Activated naive CD4-positive, alpha-beta T cell treated with anti-CD3 and anti-CD28 coated beads, Interleukin-2, amount 50 U/mL, for 72 hours (primary cell): ENCODE data around the gene ITSN1. TPM values are rescaled to one million over a fixed set of nuclear protein-coding genes. Genes with fewer than 3 reads are reported as not detected.

Experiments used
- ATAC-seq, 2 donors: fragments of 150-1000 bp; cut with Tn5 transposase; 2 replicates each; pipeline ENCODE4 v1.10.0; 2021; ENCODE audit warnings: mild to moderate bottlenecking in 2 of 2, moderate library complexity in 2 of 2
- DNase-seq, 2 donors: peaks; one replicate each; pipeline ENCODE4 v3.0.0; 2021 to 2022; ENCODE audit warnings: low spot score in 2 of 2
- H3K27ac Mint-ChIP-seq, 2 donors: one replicate each; pipeline ENCODE4 v1.8.0; 2022; ENCODE audit warnings: mild to moderate bottlenecking in 2 of 2, mixed read lengths in 2 of 2
- H3K36me3 Mint-ChIP-seq, 2 donors: one replicate each; pipeline ENCODE4 v1.8.0; 2022; ENCODE audit warnings: mixed read lengths in 2 of 2
- H3K9me3 Mint-ChIP-seq, 2 donors: one replicate each; pipeline ENCODE4 v1.8.0; 2022; ENCODE audit warnings: mixed read lengths in 2 of 2
- total RNA-seq, 2 donors: library from RNA; stranded (reverse); gene quantifications; one replicate each; pipeline ENCODE4 v1.2.3, GENCODE V29; 2022

The ITSN1 gene
- total RNA-seq, 2 donors from 2014 or later = 5.3 to 6.7 TPM

DNA sequence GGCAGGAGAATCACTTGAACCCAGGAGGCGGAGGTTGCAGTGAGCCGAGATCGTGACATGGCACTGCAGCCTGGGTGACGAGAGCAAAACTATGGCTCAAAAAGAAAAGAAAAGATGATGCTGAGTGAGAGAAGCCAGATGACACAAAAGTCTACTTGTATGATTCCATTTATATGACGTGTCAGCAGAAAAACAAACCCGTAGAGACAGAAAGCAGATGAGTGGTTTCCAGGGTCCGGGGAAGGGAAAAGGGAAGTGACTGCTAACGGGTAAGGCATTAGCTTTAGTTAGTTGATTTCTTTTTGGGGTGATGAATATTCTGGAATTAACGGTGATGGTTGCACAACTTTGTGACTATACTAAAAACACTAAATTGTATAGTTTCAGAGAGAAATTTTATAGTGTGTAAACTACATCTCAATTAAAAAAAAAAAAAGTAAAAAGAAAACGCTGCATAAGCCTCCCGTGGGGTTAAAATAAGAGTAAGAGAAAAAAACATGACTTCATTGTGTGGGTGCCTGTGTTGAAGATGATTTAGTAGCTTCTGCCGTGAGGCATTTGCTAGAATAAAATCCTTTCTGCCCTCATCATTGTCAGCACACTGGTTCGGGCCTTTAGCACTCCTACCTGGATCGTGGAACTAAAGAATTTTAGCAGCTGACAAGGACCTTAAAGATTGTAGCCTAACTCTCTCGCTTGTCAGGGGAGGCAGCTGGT is 298.0 kb downstream of the ITSN1 start:
- Mint-ChIP-seq H3K36me3 (peaks cover 17 to 48% of the 10 kb centered on the region in 2 donors), H3K27ac (peak overlapping the region in 1 of 2 donors; percentile 97)
- no peak for ATAC-seq

DNA sequence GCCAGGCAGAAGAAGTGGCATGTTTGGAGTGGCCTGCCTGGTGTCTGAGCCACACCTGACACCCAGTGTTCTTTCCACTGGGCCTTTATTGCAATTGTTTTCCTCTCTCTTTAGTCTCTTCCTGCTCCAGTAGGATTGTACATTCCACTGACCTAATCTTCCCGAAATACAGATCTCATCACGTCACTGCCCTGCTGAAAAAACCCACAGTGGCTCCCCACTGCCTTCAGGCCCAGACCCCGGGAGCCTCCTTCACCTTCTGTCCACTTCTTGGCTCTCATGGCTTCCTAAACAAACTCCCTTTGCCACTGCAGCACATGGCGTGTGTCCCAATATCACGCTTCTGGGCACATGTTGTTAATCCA is 298.6 kb downstream of the ITSN1 start:
- peaks cover 17 to 48% of the 10 kb centered on the region in 2 donors for H3K36me3 Mint-ChIP-seq

More for the DNA sequence above, 298.0 kb downstream of the ITSN1 start:
- H3K9me3 Mint-ChIP-seq = peaks cover 5 to 7% of the 10 kb centered on the region in 2 donors
- DNase-seq = no peak

DNA sequence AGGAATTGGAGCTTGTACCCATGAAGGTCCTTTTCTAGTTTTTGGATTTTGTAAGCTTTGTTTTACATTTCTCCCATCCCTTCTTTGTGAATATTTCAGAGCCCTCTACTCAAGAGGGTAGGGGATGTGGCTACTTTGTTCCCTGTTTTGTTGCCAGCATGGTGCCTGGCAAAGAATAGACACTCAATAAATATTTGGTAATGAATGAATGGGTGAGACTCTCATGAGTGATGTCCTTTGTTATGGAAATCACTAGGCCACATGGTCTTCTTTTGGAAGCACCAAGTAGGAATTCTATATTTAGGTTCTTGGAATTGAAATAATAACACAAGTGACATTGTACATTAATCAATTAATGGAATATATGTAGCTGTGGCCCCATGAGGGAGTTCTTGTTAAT is 300.1 kb downstream of the ITSN1 start:
- Mint-ChIP-seq H3K9me3 (peaks cover 7 to 8% of the 10 kb centered on the region in 2 donors), H3K36me3 (peaks cover 24 to 59% of the 10 kb centered on the region in 2 donors), H3K27ac (no peak overlapping the region)
- no peak for ATAC-seq
- no peak for DNase-seq

More for the DNA sequence above, 298.6 kb downstream of the ITSN1 start:
- ATAC-seq (no peak), DNase-seq (no peak)
- Mint-ChIP-seq H3K27ac (peak overlapping the region in 1 of 2 donors; percentile 97), H3K9me3 (peaks cover 5 to 7% of the 10 kb centered on the region in 2 donors)

DNA sequence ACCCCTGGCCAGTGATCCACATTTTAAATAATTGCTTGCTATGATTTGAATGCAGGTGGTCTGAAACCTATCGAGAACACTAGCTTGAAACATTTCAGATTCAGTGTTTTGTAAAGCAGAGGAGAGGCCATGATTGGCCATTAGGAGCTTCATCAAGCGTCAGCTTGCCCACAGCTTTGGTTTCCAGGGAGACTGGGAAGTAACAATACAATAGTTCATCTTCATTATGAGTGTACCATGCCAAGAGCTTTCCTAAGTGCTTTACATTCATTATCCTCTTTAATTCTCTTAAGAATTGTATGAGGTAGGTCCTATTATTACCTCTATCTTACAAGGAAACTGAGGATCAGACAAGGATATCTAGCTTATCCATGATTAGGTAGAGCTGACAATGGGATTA is 301.0 kb downstream of the ITSN1 start:
- Mint-ChIP-seq H3K9me3 (peaks cover 7 to 8% of the 10 kb centered on the region in 2 donors), H3K27ac (peak overlapping the region in 1 of 2 donors; percentile 99), H3K36me3 (peaks cover 24 to 56% of the 10 kb centered on the region in 2 donors)
- no peak for ATAC-seq
- no peak for DNase-seq

DNA sequence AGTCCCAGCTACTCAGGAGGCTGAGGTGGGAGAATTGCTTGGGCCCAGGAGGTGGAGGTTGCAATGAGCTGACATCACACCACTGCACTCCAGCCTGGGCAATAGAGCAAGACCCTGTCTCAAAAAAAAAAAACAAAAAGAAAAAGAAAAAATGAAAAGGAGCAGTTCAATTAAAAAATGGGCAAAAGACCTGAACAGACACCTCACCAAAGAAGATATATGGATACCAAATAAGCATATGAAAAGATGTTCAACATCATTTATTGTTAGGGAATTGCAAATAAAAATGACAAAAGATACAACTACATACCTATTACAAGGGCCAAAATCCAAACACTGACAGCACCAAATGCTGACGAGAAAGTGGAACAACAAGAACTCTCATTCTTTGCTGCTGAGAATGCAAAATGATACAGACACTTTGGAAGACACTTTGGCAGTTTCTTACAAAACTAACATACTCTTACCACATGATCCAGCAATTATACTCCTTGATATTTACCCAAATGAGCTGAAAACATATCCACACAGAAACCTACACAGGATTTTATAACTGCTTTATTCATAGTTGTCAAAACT is 302.0 kb downstream of the ITSN1 start:
- H3K9me3 Mint-ChIP-seq = peaks cover 7 to 8% of the 10 kb centered on the region in 2 donors
- peaks cover 15 to 47% of the 10 kb centered on the region in 2 donors for H3K36me3 Mint-ChIP-seq
- DNase-seq (no peak), ATAC-seq (no peak)
- H3K27ac Mint-ChIP-seq = peak overlapping the region in 1 of 2 donors; percentile 99

DNA sequence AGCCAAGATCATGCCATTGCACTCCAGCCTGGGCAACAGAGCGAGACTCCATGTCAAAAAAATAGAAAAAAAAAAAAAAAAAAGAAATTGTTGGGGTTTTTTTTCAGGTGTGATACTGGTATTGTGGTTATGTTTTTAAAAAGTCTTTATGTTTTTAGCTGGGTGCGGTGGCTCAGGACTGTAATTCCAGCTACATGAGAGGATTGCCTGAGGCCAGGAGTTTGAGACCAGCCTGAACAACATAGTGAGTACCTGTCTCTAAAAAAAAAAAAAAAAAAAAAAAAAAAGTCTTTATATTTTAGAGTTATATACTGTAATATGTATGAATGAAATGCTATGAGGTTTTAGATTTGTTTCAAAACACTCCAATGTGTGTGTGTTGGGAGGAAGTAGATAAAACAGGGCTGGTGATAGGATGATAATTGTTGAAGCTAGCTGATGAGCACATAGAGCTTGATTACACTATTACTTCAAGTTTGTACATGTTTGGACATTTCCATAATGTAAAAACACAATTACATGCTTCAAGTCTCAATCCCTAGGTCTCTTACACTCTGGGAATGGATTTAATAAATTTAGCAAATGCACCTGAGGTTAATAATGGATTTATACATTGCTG is 303.5 kb downstream of the ITSN1 start:
- no peak for DNase-seq
- peaks cover 7 to 8% of the 10 kb centered on the region in 2 donors for H3K9me3 Mint-ChIP-seq
- peaks cover 19 to 40% of the 10 kb centered on the region in 2 donors for H3K36me3 Mint-ChIP-seq

DNA sequence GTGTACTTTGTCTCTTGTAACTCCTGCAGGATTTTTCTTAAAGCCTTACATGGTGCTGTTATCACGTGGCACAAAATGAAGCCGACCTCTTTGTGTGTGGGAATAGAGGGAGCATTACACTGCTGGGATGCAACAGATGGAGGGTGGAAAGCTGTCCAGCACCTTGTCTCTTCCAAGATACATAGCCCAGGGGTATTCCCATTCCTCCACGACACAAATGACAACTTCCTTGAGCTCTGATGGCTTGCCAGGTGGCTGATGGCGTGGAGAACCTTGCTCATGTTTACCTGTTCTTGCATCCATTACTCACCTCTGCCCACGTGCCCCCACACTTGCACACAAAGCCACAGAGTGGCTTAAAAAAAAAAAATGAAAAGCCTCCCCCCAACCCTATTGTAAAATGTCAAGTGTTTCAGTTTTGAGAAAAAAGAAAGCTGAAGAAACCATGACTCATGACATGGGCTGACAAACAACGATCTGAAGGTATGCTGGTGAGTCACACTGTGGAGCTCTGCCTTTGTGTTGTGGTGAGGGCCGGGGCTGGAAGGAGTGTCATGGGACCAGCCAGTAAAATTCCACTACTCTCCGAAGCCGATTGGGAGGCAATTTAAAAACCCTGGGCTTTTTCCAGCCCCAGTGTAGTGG is 305.3 kb downstream of the ITSN1 start:
- ATAC-seq (peak; percentile 68 to 76), DNase-seq (peak; percentile 78 to 91)
- Mint-ChIP-seq H3K27ac (peak overlapping the region; percentile 97 to 99), H3K9me3 (peaks cover 7 to 8% of the 10 kb centered on the region in 2 donors), H3K36me3 (peaks cover 26 to 35% of the 10 kb centered on the region in 2 donors)

More for the DNA sequence above, 303.5 kb downstream of the ITSN1 start:
- H3K27ac Mint-ChIP-seq = peak overlapping the region; percentile 33 to 99
- no peak for ATAC-seq

DNA sequence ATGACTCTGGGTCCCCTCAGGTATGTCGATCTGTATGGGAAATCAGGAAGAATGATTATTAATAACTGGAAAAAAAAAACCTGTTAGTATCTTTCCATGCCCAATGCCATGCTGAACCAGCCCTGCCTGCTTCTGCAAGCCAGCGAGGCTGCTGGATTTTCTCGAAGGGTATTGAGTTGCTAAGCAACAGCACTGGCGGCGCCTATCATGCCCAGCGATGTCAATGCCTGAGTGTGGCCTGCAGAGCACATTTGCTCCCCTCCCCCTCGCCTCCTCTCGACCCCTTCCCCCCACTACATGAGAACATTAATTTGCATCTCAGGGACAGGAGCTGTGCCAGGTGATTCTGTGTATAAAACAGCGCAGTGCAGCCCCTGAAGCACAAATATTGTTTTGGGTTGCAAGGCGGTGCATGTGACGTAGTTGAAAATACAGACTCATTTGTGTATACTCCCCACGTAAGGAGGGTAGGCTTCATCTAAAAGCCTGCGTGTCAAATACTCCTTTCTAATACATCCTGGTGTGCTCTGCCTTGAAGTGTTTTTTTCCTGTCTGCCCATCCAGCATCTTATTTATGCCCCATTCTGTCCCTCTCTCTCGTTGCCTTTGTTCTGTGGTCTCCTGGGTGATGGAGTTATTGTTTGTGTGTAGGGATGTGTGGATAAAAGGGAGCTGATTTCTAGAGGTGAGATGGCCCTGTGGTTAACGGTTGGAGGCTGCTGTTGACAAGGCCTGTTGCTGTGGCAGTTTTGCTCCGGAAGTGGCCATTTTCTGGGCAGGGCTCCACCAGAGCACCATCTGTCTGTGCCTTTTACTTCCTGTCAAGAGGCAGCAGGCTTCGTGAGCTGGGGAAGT is 306.0 kb downstream of the ITSN1 start:
- H3K36me3 Mint-ChIP-seq = peaks cover 26 to 32% of the 10 kb centered on the region in 2 donors
- H3K9me3 Mint-ChIP-seq = peaks cover 7 to 8% of the 10 kb centered on the region in 2 donors
- H3K27ac Mint-ChIP-seq = peak overlapping the region; percentile 97 to 99
- ATAC-seq = peak; percentile 46 to 66
- peak; percentile 79 to 92 for DNase-seq

DNA sequence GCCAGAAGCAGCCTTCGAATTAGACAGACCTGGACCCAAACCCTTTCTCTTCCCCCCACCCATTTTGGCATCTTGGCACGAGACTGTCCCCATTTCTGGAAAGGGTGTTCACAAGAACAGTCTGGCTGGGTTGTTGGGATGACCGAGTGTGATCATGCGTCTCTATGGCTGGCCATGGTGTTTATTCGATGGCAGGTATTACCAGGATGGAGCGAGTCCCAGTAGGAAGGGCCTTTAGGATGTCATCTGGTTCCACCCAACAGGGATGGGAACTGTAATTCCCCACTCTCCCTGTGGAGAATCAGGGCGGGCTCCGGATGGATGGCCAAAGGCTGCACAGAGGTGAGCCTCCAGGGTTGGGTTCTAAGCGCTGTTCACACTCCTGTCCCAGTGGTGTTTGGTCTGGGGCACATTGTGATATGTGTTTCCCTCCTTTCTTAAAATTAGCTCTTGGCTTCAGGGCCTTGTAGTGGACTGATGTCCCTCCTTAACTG is 306.7 kb downstream of the ITSN1 start:
- DNase-seq = no peak
- H3K27ac Mint-ChIP-seq = peak overlapping the region; percentile 97 to 99

More for the DNA sequence above, 306.7 kb downstream of the ITSN1 start:
- Mint-ChIP-seq H3K9me3 (peaks cover 7 to 8% of the 10 kb centered on the region in 2 donors), H3K36me3 (peaks cover 26 to 27% of the 10 kb centered on the region in 2 donors)
- no peak for ATAC-seq

Other genes starting within 250 kb of the ITSN1 start
- 10 to 100 TPM in 1 of 2 donors, 1 to 10 TPM in 1; 9.9 to 15.0 TPM for gene IFNGR2, start 239.1 kb upstream of the ITSN1 start, total RNA-seq
- 10 to 100 TPM; 11.0 to 31.5 TPM for gene TMEM50B, start 162.5 kb upstream of the ITSN1 start, total RNA-seq
- under 1 TPM; 0.49 to 0.91 TPM for gene DNAJC28, start 150.8 kb upstream of the ITSN1 start, total RNA-seq
- gene GART, start 100.4 kb upstream of the ITSN1 start, total RNA-seq = 100 to 1,000 TPM; 161 to 187 TPM
- 100 to 1,000 TPM; 271 to 344 TPM for gene SON, start 99.5 kb upstream of the ITSN1 start, total RNA-seq
- 10 to 100 TPM; 39.1 to 56.1 TPM for gene DONSON, start 53.8 kb upstream of the ITSN1 start, total RNA-seq
- 10 to 100 TPM; 31.9 to 39.5 TPM for gene CRYZL1, start 760 bp upstream of the ITSN1 start, total RNA-seq